Tongue (tissue), 2 donors: Measurements from ENCODE around the gene AJAP1. TPM values are rescaled to one million over a fixed set of nuclear protein-coding genes. Genes with fewer than 3 reads are reported as not detected.
A peak's percentile ranks its signal among the peaks of the same experiment; 100 is the strongest.
"Not testable (repeated sequence)": the region's sequence is repeated elsewhere in the genome, so short reads cannot be mapped to it uniquely, and the experiment has no call there.

Experiments
- DNase-seq: peaks from one replicate; pipeline ENCODE4 v3.0.0-alpha.2; 2015
- total RNA-seq: library from RNA; depleted of rRNA; stranded (reverse); fragments of >200 nt; gene quantifications from one replicate; pipeline ENCODE4 v1.2.3, GENCODE V29; 2014

AJAP1 gene
- 0.51 TPM for total RNA-seq

- DNase-seq, result peak; percentile 40
These were observed at the start of gene AJAP1 for GRCh38 chr1:4653796-4654725. Gene AJAP1, plus strand, starts transcription at chr1:4654609. Its CDS starts 817 bp downstream, at chr1:4655426.

GRCh38 chr1:4605158-4605557, 49.3 kb upstream of the AJAP1 start:
- DNase-seq, result no peak

- DNase-seq, result no peak
These were observed 42.7 kb upstream of the AJAP1 start for GRCh38 chr1:4611563-4612341.

- no peak for DNase-seq
These were observed 41.4 kb upstream of the AJAP1 start for GRCh38 chr1:4612991-4613390.

- no peak for DNase-seq
These were observed 40.6 kb upstream of the AJAP1 start for GRCh38 chr1:4613606-4614370.

GRCh38 chr1:4614371-4615137, 39.9 kb upstream of the AJAP1 start:
- DNase-seq, result no peak

- DNase-seq, result no peak
These were observed 39.3 kb upstream of the AJAP1 start for GRCh38 chr1:4615138-4615470.

- DNase-seq, result no peak
These were observed 38.9 kb upstream of the AJAP1 start for GRCh38 chr1:4615501-4615900.

- DNase-seq, result no peak
These were observed 37.5 kb upstream of the AJAP1 start for GRCh38 chr1:4616831-4617465.

GRCh38 chr1:4617506-4617905, 36.9 kb upstream of the AJAP1 start:
- DNase-seq, result no peak

- not testable (repeated sequence) for DNase-seq
These were observed 35.6 kb upstream of the AJAP1 start for GRCh38 chr1:4618827-4619226.

GRCh38 chr1:4621646-4622045, 32.8 kb upstream of the AJAP1 start:
- DNase-seq, result no peak

GRCh38 chr1:4622821-4623220, 31.6 kb upstream of the AJAP1 start:
- no peak for DNase-seq

GRCh38 chr1:4624141-4624715, 30.2 kb upstream of the AJAP1 start:
- no peak for DNase-seq

GRCh38 chr1:4624801-4625200, 29.6 kb upstream of the AJAP1 start:
- DNase-seq, result no peak

GRCh38 chr1:4626061-4626460, 28.3 kb upstream of the AJAP1 start:
- no peak for DNase-seq

GRCh38 chr1:4626560-4627319, 27.7 kb upstream of the AJAP1 start:
- DNase-seq, result peak; percentile 16

- no peak for DNase-seq
These were observed 27.1 kb upstream of the AJAP1 start for GRCh38 chr1:4627353-4627752.

GRCh38 chr1:4628992-4629391, 25.4 kb upstream of the AJAP1 start:
- no peak for DNase-seq

- no peak for DNase-seq
These were observed 23.8 kb upstream of the AJAP1 start for GRCh38 chr1:4630561-4630960.
